ENCODE results near the gene CAVIN4.

The CAVIN4 gene

DNA sequence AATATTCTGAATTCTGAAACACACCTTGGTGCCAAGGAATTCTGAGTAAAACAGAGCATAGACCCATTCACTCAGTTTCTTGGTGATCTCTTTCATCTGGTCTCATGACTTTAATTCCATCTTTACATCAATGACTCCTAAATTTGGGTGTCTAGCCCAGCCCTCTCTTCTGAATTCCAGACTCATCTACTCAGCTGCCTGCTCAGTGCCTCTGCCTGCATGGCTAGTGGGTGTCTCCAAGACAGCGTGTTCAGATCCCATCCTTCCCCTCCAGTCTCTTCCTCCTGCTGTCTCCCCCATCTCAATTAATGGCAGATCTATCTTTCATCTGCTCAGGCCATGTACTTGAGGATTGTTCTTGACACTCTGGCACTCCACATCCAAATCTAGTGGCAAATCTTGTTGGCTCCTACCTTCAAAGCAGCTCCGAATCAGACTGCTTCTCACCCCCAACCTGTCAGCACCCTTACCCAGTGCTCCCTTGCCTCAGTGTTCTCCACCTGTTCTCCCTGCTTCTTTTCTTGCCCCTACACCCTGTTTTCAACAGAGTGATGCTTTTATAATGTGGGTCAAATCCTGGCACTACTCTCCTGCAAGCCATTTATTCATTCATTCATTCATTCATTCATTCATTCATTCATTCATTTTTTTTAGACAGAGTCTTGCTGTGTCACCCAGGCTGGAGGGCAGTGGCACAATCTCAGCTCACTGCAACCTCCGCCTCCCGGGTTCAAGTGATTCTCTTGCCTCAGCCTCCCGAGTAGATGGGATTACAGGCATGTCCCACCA lies 5.3 kb downstream of the CAVIN4 start:
- no peak overlapping the region for H3K4me3 ChIP-seq (ENCODE audit: low read depth, low read length)
- TF ChIP-seq, protein P1, sequence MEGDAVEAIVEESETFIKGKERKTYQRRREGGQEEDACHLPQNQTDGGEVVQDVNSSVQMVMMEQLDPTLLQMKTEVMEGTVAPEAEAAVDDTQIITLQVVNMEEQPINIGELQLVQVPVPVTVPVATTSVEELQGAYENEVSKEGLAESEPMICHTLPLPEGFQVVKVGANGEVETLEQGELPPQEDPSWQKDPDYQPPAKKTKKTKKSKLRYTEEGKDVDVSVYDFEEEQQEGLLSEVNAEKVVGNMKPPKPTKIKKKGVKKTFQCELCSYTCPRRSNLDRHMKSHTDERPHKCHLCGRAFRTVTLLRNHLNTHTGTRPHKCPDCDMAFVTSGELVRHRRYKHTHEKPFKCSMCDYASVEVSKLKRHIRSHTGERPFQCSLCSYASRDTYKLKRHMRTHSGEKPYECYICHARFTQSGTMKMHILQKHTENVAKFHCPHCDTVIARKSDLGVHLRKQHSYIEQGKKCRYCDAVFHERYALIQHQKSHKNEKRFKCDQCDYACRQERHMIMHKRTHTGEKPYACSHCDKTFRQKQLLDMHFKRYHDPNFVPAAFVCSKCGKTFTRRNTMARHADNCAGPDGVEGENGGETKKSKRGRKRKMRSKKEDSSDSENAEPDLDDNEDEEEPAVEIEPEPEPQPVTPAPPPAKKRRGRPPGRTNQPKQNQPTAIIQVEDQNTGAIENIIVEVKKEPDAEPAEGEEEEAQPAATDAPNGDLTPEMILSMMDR (IDR thresholded peaks at IDR 0.05; ENCODE audit: low read depth, low read length) = no peak
- DNase-seq = no peak
- no peaks in the 10 kb centered on the region for H3K4me1 ChIP-seq
- no peaks in the 10 kb centered on the region for H3K27me3 ChIP-seq
- no peaks in the 10 kb centered on the region for H3K9me3 ChIP-seq
- no peaks in the 10 kb centered on the region for H3K36me3 ChIP-seq

DNA sequence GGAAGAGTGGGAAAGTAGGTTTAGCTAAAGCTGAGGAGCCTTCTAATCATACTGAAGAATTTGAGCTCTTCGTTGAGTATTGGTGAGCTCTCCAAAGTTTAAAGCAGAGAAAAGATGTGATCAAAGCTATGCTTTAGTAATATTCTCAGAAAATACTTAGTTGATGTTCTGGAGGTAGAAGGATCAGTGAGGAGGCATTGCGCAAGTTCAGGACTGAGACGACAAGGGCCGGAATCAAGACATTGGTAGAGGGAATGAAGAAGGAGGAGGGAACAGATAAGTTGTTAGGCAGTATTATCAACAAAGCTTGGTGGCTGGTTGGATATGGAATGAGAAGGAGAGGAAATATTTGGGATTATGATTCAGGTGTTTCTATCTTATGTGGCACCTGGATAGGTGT lies 7.1 kb downstream of the CAVIN4 start:
- Histone ChIP-seq H3K4me3 (ENCODE audit: low read depth, low read length) (no peak overlapping the region), H3K36me3 (no peaks in the 10 kb centered on the region), H3K4me1 (no peaks in the 10 kb centered on the region), H3K9me3 (no peaks in the 10 kb centered on the region), H3K27me3 (no peaks in the 10 kb centered on the region)
- TF ChIP-seq, protein P1 (IDR thresholded peaks at IDR 0.05; ENCODE audit: low read depth, low read length) = no peak
- DNase-seq = no peak

DNA sequence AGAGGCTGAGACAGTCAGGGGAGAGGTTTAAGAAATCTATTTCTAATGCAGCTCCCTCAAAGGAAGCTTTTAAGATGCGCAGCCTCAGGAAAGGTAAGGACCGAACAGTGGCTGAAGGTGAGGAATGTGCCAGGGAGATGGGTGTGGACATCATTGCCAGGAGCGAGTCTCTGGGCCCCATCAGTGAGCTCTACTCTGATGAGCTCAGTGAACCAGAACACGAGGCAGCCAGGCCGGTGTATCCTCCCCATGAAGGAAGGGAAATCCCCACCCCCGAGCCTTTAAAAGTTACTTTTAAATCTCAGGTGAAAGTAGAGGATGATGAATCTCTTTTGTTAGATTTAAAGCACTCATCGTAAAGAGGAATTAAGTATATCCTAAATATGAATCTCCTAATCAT lies 8.2 kb downstream of the CAVIN4 start:
- TF ChIP-seq, protein P1 (IDR thresholded peaks at IDR 0.05; ENCODE audit: low read depth, low read length) = no peak
- Histone ChIP-seq H3K27me3 (no peaks in the 10 kb centered on the region), H3K36me3 (no peaks in the 10 kb centered on the region), H3K9me3 (no peaks in the 10 kb centered on the region), H3K4me1 (no peaks in the 10 kb centered on the region), H3K4me3 (ENCODE audit: low read depth, low read length) (no peak overlapping the region)
- DNase-seq = no peak

DNA sequence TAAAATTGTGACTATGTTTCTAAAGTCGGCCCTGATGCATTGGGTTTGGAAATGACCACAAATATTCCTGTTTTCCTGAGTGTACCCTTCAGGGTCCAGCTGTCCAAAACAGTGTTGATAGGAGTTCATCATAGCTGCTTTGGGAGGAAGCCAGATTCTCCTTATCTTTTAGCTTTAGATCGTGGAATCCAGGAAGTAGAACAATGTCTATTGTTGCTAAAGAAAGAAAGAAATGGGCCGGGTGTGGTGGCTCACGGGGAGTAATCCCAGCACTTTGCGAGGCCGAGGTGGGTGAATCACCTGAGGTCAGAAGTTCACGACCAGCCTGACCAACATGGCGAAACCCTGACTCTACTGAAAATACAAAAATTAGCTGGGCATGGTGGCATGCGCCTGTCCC lies 9.5 kb downstream of the CAVIN4 start:
- no peaks in the 10 kb centered on the region for H3K27me3 ChIP-seq
- TF ChIP-seq, protein P1 (IDR thresholded peaks at IDR 0.05; ENCODE audit: low read depth, low read length) = no peak
- no peaks in the 10 kb centered on the region for H3K4me1 ChIP-seq
- H3K4me3 ChIP-seq (ENCODE audit: low read depth, low read length) = no peak overlapping the region
- no peaks in the 10 kb centered on the region for H3K9me3 ChIP-seq
- DNase-seq = no peak
- no peaks in the 10 kb centered on the region for H3K36me3 ChIP-seq

DNA sequence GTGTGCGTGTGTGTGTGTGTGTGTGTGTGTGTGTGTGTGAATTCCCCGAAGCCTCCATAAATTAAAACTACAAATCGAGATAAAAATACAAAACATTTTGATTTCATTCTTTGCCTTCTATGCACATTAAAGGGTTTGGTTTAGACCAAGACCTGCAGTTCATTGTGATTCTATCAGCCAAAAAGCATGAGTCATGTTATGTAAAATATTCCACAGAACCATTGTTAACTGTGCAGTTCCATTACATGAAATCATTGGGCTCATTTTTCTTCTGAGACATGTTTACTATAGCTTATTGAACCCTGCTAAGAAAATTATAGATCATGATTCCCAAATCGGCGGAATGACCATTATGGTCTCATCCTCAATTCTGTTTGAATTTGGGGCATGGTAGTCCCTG lies 11.7 kb downstream of the CAVIN4 start:
- Histone ChIP-seq H3K27me3 (no peaks in the 10 kb centered on the region), H3K4me1 (no peaks in the 10 kb centered on the region), H3K36me3 (no peaks in the 10 kb centered on the region), H3K9me3 (no peaks in the 10 kb centered on the region), H3K4me3 (ENCODE audit: low read depth, low read length) (no peak overlapping the region)
- TF ChIP-seq, protein P1 (IDR thresholded peaks at IDR 0.05; ENCODE audit: low read depth, low read length) = no peak
- DNase-seq = no peak

DNA sequence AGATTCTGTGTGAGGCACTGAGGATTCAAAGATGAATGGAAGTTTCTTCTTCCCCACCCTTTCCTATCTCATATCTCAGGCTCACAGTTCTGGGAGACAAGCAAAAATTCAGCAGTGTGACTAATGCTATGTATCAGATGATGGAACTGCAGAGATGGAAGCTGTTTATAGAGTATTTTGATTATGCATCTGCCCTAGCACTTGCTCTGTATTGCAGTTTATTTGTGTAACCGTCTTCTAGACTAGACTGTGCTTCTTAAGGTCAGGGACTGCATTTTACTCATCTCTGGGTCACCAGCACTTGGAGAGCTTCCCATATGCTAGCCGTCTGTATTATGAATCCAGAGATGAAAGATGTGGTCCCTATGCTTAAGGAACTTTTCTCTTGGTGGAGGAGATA lies 12.6 kb downstream of the CAVIN4 start:
- DNase-seq = no peak

More for the DNA sequence above, 12.6 kb downstream of the CAVIN4 start:
- Histone ChIP-seq H3K36me3 (no peaks in the 10 kb centered on the region), H3K9me3 (no peaks in the 10 kb centered on the region), H3K4me1 (no peaks in the 10 kb centered on the region), H3K27me3 (no peaks in the 10 kb centered on the region), H3K4me3 (ENCODE audit: low read depth, low read length) (no peak overlapping the region)
- TF ChIP-seq, protein P1 (IDR thresholded peaks at IDR 0.05; ENCODE audit: low read depth, low read length) = no peak

Data from BE2C (cell line).